GM10847 (cell line): ENCODE results near the gene RAB1B.

Experiments
- POLR2A ChIP-seq: IDR thresholded peaks from 2 replicates; pipeline ENCODE4 v1.6.1; 2011; ENCODE audit not compliant: insufficient read length; ENCODE audit errors: extremely low read depth

Gene RAB1B

DNA sequence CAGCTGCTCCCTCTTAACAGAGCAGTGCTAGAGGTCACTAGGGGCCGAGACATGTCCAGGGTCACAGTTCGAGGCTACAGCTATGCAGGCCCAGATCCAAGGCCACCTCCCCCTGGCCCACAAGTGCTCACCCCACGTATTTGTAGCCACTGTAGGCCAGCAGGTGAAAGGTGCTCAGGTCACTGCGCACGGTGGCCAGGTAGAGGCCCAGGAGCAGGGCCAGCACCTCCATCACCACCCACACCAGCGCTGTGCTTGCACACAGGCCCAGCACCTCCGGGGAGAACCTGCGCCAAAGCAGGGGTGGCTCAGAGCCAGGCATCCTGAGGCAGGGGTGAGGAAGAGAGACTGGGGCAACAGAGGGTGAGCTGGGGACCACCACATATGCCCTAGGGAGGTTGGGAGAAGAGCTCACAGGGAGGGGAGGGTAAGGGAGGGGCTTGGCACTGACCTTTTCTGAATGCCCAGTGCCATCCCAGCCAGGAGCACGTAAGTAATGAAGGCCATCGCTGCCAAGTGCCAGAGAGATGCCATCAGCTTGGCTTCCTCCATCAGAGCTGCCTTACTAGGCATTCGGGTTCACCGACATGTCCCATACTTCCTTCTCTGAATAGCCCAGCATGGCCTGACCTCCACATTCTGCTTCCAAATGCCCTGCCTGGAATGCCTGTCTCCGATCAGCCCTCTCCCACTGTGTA, 17.0 kb downstream of the RAB1B start:
- TF ChIP-seq POLR2A, result no peak

DNA sequence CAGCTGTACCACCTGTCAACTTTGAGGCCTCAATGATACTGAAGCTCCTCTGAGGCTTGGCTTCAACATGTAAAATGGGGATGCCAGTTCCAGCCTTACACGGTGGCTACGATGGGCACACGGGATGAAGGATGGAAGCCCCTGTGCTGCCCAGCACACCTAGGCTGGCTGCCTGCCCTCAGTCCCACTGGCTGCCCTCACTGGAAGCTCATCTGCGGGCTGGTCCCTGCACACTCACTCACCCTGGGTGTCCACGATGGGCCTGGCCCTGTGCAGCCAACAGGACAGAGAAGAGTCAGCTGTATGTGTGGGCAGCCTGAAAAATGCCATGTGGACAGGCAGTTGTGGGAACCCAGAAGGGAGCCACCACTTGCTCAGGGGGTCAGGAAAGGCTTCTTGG, 18.3 kb downstream of the RAB1B start:
- TF ChIP-seq POLR2A, result no peak

DNA sequence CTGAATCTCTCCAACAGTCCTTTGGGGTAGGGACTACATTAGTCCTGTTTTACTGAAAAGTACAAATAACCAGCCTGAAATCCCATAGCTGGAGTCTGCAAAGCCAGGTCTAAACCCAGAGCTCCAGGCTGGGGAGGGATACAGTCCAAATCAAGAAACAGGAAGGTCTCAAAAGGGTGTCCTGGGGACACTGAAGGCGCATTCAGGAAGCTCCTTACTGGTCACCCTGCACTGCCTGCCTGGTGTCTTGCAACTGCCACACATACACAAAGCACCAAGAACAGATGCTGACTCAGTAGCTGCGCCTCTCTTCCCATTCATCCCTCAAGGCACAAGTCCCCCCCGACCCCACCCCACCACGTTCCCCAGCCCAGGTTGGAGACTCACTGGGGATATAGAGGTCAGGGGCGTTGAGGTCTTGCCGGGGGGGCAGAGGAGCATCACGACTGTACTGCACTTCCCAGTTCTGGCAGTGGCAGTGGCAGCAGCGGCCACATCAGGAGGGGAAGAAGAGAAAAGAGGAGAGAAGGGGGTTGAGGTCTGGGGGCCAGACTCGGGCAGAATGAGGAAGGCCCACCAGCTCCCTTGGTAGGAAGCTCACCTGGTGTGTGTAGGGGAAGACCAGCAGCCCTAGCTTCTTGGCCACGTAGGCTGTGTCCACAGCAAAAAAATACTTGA, 18.9 kb downstream of the RAB1B start:
- TF ChIP-seq POLR2A, result no peak

DNA sequence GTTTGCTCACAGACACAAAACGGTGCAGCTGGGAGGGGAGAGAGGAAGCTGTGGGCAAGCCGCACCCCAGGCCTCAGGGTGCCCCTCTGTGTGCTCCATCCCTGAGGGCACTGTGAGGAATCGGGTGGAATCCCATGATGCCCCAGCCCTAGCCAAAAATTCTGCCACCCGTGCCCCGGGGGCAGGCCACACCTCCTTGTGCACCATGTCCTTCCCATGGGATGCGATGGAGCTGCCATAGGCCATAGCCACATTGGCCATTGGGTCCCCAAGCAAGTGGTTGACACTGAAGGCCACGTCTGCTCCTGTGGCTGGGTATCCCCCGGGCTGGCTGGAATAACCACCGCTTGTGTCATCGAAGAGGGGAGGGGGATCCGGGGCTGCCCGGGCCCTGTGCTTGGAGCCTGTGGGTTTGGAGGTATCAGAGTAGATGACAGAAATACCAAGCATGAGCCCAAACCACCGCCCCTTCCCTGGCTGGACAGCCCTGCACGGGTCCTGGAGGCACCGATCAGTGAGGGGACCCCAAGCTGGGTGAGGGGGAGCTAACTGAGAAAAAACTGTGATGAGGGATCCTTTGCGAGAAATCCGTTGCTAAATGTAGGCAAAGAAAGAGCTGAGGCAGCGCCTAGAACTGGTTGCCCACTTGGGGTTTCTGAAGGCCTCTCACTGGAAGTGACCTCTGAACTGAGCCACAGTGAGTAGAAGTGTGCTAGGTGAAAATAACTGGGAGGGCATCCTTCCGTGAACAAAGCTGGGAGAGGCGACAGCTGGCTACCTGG, 19.6 kb downstream of the RAB1B start:
- TF ChIP-seq POLR2A, result no peak

DNA sequence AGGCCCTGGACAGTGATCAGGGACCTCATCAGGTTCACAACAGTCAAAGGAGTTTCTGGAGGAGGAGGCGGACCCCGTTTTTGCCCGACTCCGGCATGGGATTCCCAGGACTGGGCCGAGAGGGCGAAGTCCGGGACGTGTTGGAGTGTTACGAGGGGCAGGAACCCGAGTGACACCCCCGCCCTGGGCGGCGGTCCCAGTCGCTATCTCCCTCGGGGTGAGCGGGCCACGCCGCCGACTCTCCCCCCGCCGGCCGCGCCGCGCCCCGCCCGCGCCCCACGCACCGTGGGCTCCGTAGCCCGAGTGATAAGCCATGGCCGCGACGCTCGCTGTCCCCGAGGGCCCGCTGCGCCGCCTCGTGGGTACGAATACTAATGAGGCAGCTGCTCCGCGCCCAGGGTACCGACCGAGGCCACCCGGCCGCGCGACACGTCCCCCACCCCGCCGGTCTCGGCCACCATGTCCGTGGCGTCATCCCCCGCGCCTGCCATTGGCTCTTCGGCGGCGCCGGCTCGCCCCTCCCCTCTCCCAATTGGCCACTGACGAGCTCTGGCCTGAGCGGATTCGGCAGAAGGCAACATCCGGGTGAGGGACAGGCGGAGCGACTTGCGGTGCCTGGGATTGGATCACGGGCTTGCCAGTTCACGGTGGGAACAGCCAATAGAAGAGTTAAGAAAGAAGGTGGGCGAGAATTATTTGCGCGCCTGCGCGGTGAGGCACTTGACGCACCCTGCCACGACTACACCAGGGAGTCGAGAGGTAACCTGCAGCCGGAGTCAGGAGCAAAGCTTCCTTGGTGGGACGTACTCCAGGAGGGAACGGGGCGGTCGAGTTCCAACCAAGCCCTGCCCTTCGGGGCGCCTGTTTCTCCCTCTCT, 20.5 kb downstream of the RAB1B start, which contains the start of gene YIF1A:
Gene YIF1A (minus strand): TSS at position 473 of the 877 bp plus-strand sequence. CDS start 158 bp downstream, at position 315.
- TF ChIP-seq POLR2A, result peak; percentile 77

DNA sequence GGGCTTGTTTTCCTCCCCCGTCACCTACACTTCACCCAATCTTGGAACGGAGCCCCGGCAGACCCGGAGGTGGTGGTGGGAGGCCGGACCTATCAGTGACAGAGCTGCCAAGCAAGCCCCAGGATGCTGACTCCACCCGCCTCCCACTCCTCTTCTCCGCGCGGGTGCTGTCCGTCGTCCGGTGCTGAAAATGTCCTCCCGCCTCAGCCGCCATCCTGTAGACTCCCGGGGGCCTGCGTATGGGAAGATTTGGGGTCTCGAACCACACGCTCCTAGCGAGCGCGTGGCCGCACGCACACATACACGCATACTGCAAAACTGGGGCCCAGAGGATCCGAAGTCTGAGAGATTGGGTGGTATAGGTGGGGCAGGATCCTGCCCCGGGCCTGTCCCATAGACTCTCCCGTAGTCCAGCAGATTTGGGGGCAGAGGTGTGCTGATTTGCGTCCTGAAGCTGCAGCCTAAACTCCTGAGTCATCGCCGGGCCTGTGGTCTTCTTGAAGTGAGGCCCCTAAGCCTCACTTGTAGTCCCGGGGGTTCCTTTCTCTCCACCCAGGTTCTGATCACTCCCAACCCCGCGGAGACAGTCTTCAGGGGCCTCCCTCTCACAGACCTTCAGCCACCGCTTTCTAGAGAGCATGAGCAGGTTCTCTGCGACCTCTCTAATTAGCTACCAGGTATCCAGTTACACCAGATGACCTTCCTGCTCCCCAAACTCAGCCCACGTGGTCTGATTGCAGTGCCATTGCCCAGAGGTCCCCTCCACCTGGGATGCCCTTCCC, 21.3 kb downstream of the RAB1B start:
- no peak for TF ChIP-seq POLR2A

DNA sequence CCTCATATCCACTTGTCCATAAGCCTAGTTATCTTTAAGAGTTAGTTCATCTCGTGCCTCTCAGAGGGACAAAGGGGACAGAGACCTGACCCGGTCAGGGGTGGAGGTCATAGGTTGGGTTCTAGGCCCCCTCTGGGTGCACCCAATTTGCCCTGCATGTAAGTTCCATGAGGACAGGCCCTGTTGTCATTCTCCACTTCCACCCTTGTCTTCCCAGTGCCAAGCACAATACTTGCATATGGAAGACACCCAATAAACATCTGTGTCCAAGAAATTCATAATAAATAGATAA, 21.8 kb downstream of the RAB1B start:
- TF ChIP-seq POLR2A, result no peak

DNA sequence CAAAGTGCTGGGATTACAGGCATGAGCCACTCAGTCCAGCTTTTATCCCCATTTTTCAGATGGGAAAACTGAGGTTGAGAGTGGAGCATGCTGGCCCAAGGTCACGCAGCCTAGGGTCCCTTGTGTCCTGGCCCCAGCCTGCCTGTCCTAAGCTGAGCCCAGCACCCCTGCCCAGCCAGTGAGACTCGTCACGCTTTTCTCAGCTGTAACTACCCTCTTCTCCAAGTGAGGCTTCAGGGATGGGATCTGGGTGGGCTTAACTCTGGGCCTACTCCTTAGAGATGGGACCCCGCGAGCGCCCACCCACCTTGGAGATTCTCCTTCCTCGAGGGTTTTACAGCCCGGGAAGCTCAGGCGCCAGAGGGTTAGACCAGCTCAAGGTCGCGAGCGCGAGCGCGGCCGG, 22.9 kb downstream of the RAB1B start:
- TF ChIP-seq POLR2A, result no peak

DNA sequence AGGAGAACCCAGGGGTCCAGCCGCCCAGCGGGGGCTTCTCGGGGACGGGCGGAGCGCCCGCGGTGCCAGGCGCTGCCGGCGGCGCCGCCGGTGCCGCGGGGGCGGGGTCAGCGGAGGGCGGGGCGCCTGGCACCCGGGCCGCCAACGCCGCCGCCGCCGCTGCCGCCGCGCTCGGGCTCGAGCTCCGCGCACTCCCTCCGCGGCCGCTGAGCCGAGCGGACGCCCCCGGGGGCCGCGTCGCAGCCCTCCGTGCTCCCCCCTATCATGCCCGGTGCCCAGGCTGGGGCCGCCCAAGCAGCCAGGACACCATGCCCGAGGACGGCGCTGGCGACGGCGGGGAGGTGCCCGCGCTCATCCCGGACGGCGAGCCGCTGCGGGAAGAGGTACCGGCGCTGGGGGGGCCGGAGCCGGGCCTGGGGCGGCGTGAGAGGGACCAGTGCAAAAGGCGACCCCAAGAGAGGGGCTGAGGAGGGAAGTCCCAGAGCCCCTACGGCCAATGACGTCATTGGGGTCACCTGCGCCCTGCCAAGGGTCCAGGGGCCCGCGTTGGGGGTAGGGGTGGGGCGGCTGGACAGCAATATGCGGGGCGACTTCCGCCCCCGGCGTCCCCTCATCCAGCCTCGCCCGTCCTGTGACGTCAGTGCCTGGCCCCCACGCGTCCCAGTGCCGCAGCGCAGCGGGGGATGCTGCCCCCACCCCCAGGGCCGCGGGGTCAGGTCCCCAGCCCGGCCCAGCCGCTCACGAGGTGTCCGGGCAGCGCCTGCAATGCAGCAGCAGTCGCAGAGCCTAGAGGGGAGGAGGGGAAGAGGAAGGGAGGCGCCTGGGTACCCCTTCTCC, 23.5 kb downstream of the RAB1B start, which contains the start of gene TMEM151A:
Gene TMEM151A (plus strand): TSS at position 189 of the 837 bp plus-strand sequence. CDS start 120 bp downstream, at position 309.
- TF ChIP-seq POLR2A, result no peak

DNA sequence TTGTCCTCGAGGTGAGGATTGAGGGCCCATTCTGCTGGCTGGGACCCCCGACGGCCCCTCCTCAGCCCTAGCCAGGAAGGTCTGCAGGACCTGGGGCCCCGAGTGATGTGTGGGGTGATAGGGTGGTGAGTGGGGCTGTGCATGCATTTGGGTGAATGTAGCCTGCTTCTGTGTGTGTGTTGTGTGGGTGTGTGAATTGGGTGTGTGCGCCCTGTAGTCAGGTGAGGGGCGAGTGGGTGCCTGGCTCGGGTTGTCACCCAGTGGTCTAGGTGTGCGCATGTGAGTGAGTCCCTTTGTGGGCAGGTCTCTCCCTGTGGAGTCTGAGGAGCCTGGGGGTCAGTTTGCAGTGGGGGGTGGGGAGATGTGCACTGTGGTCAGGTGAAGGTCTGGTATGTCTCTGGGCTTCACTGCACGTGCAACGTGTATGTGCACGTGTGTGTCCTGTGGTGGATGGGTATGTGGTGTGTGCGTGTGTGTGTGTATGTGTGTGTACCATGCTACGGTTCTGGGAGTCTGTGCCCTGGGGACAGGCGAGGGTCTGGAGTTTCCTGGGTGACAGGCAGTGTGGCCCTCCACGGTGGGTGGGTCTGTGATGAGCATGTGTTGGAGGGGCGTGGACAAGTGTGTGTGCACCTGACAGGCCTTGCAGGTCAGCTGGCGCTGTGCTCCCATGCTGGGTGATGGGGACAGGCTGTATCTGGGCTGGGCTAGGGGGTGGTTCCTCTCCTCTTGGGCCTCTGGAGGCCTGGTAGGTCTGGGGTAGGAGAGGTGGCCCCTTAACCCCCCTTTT, 24.3 kb downstream of the RAB1B start:
- TF ChIP-seq POLR2A, result no peak

DNA sequence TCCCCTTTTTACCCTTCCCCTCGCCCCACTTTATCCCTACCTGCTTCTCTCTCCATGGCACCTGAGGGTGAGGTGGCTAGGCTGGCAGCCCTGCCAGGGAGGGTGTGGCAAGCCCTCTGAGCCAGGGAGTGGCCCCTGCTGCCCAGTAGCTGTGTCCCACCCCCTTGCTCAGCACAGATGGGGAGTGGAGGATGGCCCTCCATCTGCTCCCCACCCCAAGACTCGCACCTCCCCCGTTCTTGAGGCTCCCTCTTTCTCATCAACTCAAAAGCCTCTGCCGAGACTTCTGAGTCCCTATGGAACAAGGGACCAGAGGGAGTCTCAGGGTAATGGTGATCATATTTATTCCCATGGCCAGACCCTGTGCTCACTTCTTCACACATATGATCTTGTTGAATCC, 24.9 kb downstream of the RAB1B start:
- no peak for TF ChIP-seq POLR2A

DNA sequence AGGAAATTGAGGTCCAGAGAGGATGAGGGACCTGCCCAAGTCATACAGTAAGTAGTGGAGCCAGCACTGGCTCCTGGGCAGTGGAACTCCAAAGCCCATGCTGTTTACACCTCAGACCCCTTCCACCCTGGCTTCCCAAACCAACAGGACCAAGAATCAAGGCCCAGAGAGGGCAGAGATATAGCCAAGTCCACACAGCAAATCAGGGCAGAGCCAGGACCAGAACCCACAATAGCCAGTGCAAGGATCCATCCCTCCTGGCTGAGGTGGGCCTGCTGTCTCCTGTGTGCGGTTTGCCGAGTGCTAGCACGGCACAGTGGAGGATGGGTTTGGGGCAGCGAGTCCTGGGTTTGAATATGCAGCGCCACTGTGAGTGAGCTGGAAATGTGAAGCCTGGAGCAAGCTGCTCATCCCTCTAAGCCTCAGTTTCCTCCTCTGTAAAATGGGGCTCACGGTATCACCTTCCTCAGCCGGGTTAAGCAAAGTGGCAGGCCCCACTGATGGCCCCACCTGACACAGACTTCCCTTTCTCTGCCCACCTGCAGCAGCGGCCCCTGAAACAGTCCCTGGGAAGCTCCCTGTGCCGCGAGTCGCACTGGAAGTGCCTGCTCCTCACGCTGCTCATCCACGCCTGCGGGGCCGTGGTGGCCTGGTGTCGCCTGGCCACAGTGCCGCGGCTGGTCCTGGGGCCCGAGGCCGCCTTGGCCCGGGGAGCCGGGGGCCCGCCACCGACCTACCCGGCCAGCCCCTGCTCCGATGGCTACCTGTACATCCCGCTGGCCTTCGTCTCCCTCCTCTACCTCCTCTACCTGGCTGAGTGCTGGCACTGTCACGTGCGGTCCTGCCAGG, 25.6 kb downstream of the RAB1B start:
- no peak for TF ChIP-seq POLR2A
